GM12878 (cell line): Measurements from ENCODE around the gene SYNPR. TPM values are rescaled to one million over a fixed set of nuclear protein-coding genes. Genes with fewer than 3 reads are reported as not detected.
A peak's percentile ranks its signal among the peaks of the same experiment; 100 is the strongest.

ENCODE experiments used
- ATAC-seq: fragments of 200-7000 bp; cut with Tn5 transposase; 3 replicates; pipeline ENCODE4 v1.9.1; 2020; ENCODE audit warnings: mild to moderate bottlenecking, moderate library complexity
- BruUV-seq: library from RNA; stranded (reverse); fragments of 400-500 nt; replicated peaks from 2 replicates; lab custom pipeline; 2021; lab: Mats Ljungman, UMichigan
- CTCF ChIA-PET: fragments of 300-600 bp; sonication (Branson Sonifier 250); formaldehyde crosslinking; extraction: SDS; loops from one replicate; lab custom pipeline; 2021; ENCODE audit warnings: inconsistent platforms; lab: Yijun Ruan, JAX
- POLR2A ChIA-PET: fragments of 350-600 bp; formaldehyde crosslinking; extraction: SDS; loops from one replicate; lab custom pipeline; 2021; ENCODE audit warnings: inconsistent platforms; lab: Charles Lee
- RAD21 ChIA-PET: fragments of 300-600 bp; sonication (Branson Sonifier 250); formaldehyde crosslinking; loops from one replicate; lab custom pipeline; 2023; ENCODE audit warnings: antibody characterized with exemption; ENCODE audit not compliant: unreplicated experiment; lab: Charles Lee
- SMC1A ChIA-PET: fragments of 300-600 bp; sonication (Branson Sonifier 250); formaldehyde crosslinking; loops from one replicate; lab custom pipeline; 2023; ENCODE audit not compliant: unreplicated experiment, uncharacterized antibody; lab: Charles Lee
- DNase-seq: peaks from one replicate; pipeline ENCODE4 v3.0.0-alpha.2; 2011; ENCODE audit warnings: low read depth, low spot score
- FAIRE-seq: peaks from 3 replicates; lab custom pipeline; 2011; peaks lifted over from hg19 to GRCh38; lab: Jason Lieb, UNC
- H2AFZ ChIP-seq: 2 replicates; pipeline ENCODE4 v1.6.0; 2011; ENCODE audit warnings: low read depth, low read length, control low read depth; ENCODE audit not compliant: control insufficient read depth
- H3K27ac ChIP-seq: 2 replicates; pipeline ENCODE4 v1.5.1; 2011; ENCODE audit warnings: control low read depth; ENCODE audit not compliant: control insufficient read depth, insufficient read depth
- H3K27me3 ChIP-seq, 2 experiments: replicated peaks in 1 of 2; 2 replicates each; pipeline versions ENCODE4 v1.6.0 to v1.6.1; 2011; ENCODE audit warnings: low read length in 1 of 2; ENCODE audit not compliant: control insufficient read depth in 2 of 2, insufficient read depth in 2 of 2
- H3K36me3 ChIP-seq, 2 experiments: 2 replicates each; pipeline ENCODE4 v1.5.1; 2011; ENCODE audit warnings: low read length in 1 of 2; ENCODE audit not compliant: control insufficient read depth in 2 of 2, insufficient read depth in 2 of 2
- H3K4me1 ChIP-seq: 2 replicates; pipeline ENCODE4 v1.6.1; 2011; ENCODE audit warnings: mild to moderate bottlenecking, low read length, moderate library complexity, mixed read lengths; ENCODE audit not compliant: control insufficient read depth, insufficient read depth
- H3K4me2 ChIP-seq: 2 replicates; pipeline ENCODE4 v1.6.0; 2011; ENCODE audit warnings: control low read depth; ENCODE audit not compliant: control insufficient read depth, insufficient read depth
- H3K4me3 ChIP-seq: fragments of 200-600 bp; sonication (generic); 2 replicates; pipeline ENCODE4 v1.5.1; 2016
- H3K79me2 ChIP-seq: 2 replicates; pipeline ENCODE4 v1.6.0; 2011; ENCODE audit warnings: low read length; ENCODE audit not compliant: control insufficient read depth, insufficient read depth
- H3K9ac ChIP-seq: 2 replicates; pipeline ENCODE4 v1.8.0; 2011; ENCODE audit warnings: low read length, control low read depth, mixed read lengths; ENCODE audit not compliant: control insufficient read depth, insufficient read depth
- H3K9me3 ChIP-seq: replicated peaks from 3 replicates; pipeline ENCODE4 v1.5.1; 2011; ENCODE audit warnings: mild to moderate bottlenecking, low read length; ENCODE audit not compliant: control insufficient read depth, insufficient read depth
- H4K20me1 ChIP-seq: 2 replicates; pipeline ENCODE4 v1.6.0; 2011; ENCODE audit not compliant: control insufficient read depth, insufficient read depth
- EED ChIP-seq: sonication (generic); IDR thresholded peaks from 2 replicates; pipeline ENCODE4 v1.6.1; 2016; ENCODE audit warnings: antibody characterized with exemption, low read depth
- GATAD2B ChIP-seq: fragments of 450-650 bp; conservative IDR thresholded peaks from 2 replicates; pipeline ENCODE4 v1.6.1; 2017; ENCODE audit warnings: low read depth, mild to moderate bottlenecking, moderate library complexity
- HDAC2 ChIP-seq: fragments of 200-600 bp; sonication (generic); IDR thresholded peaks from 2 replicates; pipeline ENCODE4 v1.6.1; 2017
- IKZF2 ChIP-seq, 2 experiments: fragments of 450-650 bp; IDR thresholded peaks; 2 replicates each; pipeline ENCODE4 v1.6.1; 2017; ENCODE audit warnings: mild to moderate bottlenecking in 2 of 2, moderate library complexity in 2 of 2
- JUNB ChIP-seq: IDR thresholded peaks from 2 replicates; pipeline ENCODE4 v1.6.1; 2016; ENCODE audit warnings: antibody characterized with exemption, mild to moderate bottlenecking
- JUND ChIP-seq: IDR thresholded peaks from 2 replicates; pipeline ENCODE4 v1.6.1; 2012; ENCODE audit warnings: low read depth, mild to moderate bottlenecking, low read length, improper control_type of control experiment, moderate library complexity
- MYC ChIP-seq: IDR thresholded peaks from 2 replicates; pipeline ENCODE4 v1.6.1; 2011; ENCODE audit warnings: mild to moderate bottlenecking, low read length, moderate library complexity, inconsistent platforms; ENCODE audit not compliant: insufficient read depth, insufficient replicate concordance, insufficient read length, severe bottlenecking
- PML ChIP-seq: IDR thresholded peaks from 2 replicates; pipeline ENCODE4 v1.6.1; 2012; ENCODE audit warnings: low read length, inconsistent platforms
- RCOR1 ChIP-seq: conservative IDR thresholded peaks from 2 replicates; pipeline ENCODE4 v1.6.1; 2012; ENCODE audit warnings: low read depth, low read length, improper control_type of control experiment
- RUNX3 ChIP-seq: IDR thresholded peaks from 2 replicates; pipeline ENCODE4 v1.6.1; 2012; ENCODE audit warnings: low read length, inconsistent platforms
- SMARCA5 ChIP-seq: fragments of 450-650 bp; IDR thresholded peaks from 2 replicates; pipeline ENCODE4 v1.6.1; 2017; ENCODE audit warnings: mild to moderate bottlenecking
- ZNF24 ChIP-seq: fragments of 450-650 bp; IDR thresholded peaks from 2 replicates; pipeline ENCODE4 v1.6.1; 2017; ENCODE audit warnings: antibody characterized with exemption, mild to moderate bottlenecking
- ZNF274 ChIP-seq: IDR thresholded peaks from one replicate; pipeline ENCODE4 v1.8.0; 2011; ENCODE audit not compliant: insufficient read length, insufficient read depth
- WGBS: methylation state at CpG from one replicate; pipeline ENCODE4 v1.1.6; 2016; ENCODE audit warnings: low lambda C conversion rate; ENCODE audit not compliant: insufficient replicate concordance, insufficient coverage; ENCODE audit errors: missing lambda C conversion rate; 5-methylcytosine and 5-hydroxymethylcytosine counted together
- in situ Hi-C: fragments of 300-500 bp; cut with MboI; formaldehyde crosslinking; loops from 9 replicates; pipeline ENCODE4 v1.14.3; 2018; ENCODE audit warnings: mixed read lengths
- intact Hi-C: fragments of 100-400 bp; cut with micrococcal nuclease; formaldehyde crosslinking; loops from one replicate; pipeline ENCODE4 v1.14.2; 2022; ENCODE audit not compliant: unreplicated experiment
- polyA plus RNA-seq, 11 experiments: library from polyadenylated mRNA; depleted of rRNA in 4 of 11; unstranded in 6 of 11; stranded (reverse) in 5 of 11; fragments of >200 nt; fragmentation: Nextera tagmentation in 4 of 11; fragmentation: Illumina TruSeq in 1 of 11; extraction: Ambion mirVana in 4 of 11; extraction: Trizol in 1 of 11; gene quantifications; 1 replicate in 1 of 11; 2 replicates in 10 of 11; pipeline versions ENCODE4 v1.2.1 to v1.2.3, GENCODE V29; 2011 to 2016; ENCODE audit warnings: inconsistent platforms in 2 of 11, missing spikeins in 2 of 11, low read depth in 1 of 11
- total RNA-seq, 4 experiments: library from RNA; depleted of rRNA in 3 of 4; stranded (reverse); fragments of >200 nt in 3 of 4; fragmentation: Illumina TruSeq in 1 of 4; extraction: Trizol in 1 of 4; gene quantifications; 2 replicates each; pipeline versions ENCODE4 v1.2.1 to v1.2.3, GENCODE V29; 2013 to 2021
- TF ChIP-seq, protein P1 (sequence below): IDR thresholded peaks from 2 replicates; pipeline ENCODE4 v1.6.1; 2011; ENCODE audit warnings: low read depth, mild to moderate bottlenecking, low read length, moderate library complexity, borderline replicate concordance; ENCODE audit errors: extremely low read depth
- TF ChIP-seq, protein P2 (sequence below): fragments of 450-650 bp; IDR thresholded peaks from 2 replicates; pipeline ENCODE4 v1.6.1; 2017; ENCODE audit warnings: mild to moderate bottlenecking, low read depth, inconsistent platforms; ENCODE audit not compliant: poor library complexity, severe bottlenecking
- TF ChIP-seq, protein P3 (sequence below): fragments of 450-650 bp; IDR thresholded peaks from 2 replicates; pipeline ENCODE4 v1.6.1; 2017; ENCODE audit warnings: borderline replicate concordance

The SYNPR gene
- total and polyA plus RNA-seq, 10 of the 15 experiments (the other 5 are each of a cell fraction or from before 2014, with no cell fraction given): not detected

DNA sequence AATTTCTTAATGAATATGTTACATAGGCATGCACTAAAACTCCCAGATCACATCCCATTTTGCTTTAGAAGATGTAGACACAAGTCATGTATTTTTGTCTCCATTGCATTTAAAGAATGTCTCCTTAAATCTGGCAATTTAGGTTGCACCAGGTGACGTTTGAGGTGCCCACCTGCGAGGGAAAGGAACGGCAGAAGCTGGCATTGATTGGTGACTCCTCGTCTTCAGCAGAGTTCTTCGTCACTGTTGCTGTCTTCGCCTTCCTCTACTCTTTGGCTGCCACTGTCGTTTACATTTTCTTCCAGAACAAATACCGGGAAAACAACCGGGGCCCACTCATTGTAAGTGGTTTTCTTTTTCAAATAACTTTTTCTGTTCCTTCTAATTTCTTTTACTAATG lies 278.3 kb downstream of the SYNPR start:
- Histone ChIP-seq H4K20me1 (no peaks in the 10 kb centered on the region), H3K79me2 (no peaks in the 10 kb centered on the region), H3K9me3 (no peaks in the 10 kb centered on the region), H3K4me2 (no peak overlapping the region)
- RAD21 ChIA-PET: no interaction called here
- WGBS: 22% methylated on average over 9 of the region's 9 CpGs
- DNase-seq: no peak
- TF ChIP-seq JUND (no peak), PML (no peak)
- TF ChIP-seq, all 136 proteins: peak for 0
- no peaks in the 10 kb centered on the region for H3K4me1 ChIP-seq
- H3K4me3 ChIP-seq: no peak overlapping the region
- ChIA-PET POLR2A (no interaction called here), CTCF (interaction anchor here (0.6 kb wide), 1 partner anchor 126 kb away, joined by 3 read pairs; no protein-coding TSS in a partner anchor), SMC1A (interaction anchor here (0.9 to 1.5 kb wide), 2 partner anchors 11 to 17 kb away, joined by 3 read pairs; no protein-coding TSS in a partner anchor)
- intact Hi-C loops (no loop called here), in situ Hi-C loops (no loop called here)
- FAIRE-seq (no peak), ATAC-seq (no peak)
- H3K36me3 ChIP-seq: no peaks in the 10 kb centered on the region
- H3K27ac ChIP-seq: no peak overlapping the region
- H2AFZ ChIP-seq: no peak overlapping the region
- no peaks in the 10 kb centered on the region for H3K27me3 ChIP-seq
- BruUV-seq: no TSS peak
- no peak overlapping the region for H3K9ac ChIP-seq

DNA sequence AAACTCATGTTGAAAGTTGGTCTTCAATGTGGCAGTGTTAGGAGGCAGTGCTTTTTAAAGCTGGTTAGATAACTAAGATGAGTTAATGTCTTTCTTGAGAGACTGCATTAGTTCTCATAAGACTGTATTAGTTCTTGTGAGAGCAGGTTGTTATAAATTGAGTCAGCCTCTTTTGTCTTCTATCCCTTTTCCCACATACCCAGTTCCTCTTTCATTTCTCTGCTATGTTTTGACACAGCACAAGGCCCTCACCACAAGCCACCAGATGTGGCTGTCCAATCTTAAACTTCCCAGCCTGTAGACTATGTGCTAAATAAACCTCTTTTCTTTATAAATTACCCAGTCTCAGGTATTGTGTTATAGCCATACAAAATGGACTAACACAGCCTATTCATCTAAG lies 279.8 kb downstream of the SYNPR start:
- peak; percentile 57 for ATAC-seq
- in situ Hi-C loops: no loop called here
- CTCF ChIA-PET: no interaction called here
- TF ChIP-seq MYC (no peak), ZNF274 (no peak), RCOR1 (no peak), EED (peak; percentile 25; the same call in 1 of the 2 replicates), SMARCA5 (no peak), HDAC2 (no peak), JUNB (peak; percentile 23; the same call in 1 of the 2 replicates), RUNX3 (peak; percentile 41; the same call in 1 of the 2 replicates), ZNF24 (peak; percentile 64; the same call in 1 of the 2 replicates), GATAD2B (no peak), IKZF2 (IDR thresholded peaks at IDR 0.05) (peak; percentile 44 to 58)
- TF ChIP-seq, protein P1, sequence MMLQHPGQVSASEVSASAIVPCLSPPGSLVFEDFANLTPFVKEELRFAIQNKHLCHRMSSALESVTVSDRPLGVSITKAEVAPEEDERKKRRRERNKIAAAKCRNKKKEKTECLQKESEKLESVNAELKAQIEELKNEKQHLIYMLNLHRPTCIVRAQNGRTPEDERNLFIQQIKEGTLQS: no peak
- TF ChIP-seq, protein P2, sequence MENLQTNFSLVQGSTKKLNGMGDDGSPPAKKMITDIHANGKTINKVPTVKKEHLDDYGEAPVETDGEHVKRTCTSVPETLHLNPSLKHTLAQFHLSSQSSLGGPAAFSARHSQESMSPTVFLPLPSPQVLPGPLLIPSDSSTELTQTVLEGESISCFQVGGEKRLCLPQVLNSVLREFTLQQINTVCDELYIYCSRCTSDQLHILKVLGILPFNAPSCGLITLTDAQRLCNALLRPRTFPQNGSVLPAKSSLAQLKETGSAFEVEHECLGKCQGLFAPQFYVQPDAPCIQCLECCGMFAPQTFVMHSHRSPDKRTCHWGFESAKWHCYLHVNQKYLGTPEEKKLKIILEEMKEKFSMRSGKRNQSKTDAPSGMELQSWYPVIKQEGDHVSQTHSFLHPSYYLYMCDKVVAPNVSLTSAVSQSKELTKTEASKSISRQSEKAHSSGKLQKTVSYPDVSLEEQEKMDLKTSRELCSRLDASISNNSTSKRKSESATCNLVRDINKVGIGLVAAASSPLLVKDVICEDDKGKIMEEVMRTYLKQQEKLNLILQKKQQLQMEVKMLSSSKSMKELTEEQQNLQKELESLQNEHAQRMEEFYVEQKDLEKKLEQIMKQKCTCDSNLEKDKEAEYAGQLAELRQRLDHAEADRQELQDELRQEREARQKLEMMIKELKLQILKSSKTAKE: no peak
- TF ChIP-seq, protein P3, sequence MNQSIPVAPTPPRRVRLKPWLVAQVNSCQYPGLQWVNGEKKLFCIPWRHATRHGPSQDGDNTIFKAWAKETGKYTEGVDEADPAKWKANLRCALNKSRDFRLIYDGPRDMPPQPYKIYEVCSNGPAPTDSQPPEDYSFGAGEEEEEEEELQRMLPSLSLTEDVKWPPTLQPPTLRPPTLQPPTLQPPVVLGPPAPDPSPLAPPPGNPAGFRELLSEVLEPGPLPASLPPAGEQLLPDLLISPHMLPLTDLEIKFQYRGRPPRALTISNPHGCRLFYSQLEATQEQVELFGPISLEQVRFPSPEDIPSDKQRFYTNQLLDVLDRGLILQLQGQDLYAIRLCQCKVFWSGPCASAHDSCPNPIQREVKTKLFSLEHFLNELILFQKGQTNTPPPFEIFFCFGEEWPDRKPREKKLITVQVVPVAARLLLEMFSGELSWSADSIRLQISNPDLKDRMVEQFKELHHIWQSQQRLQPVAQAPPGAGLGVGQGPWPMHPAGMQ: no peak

More for the DNA sequence above, 279.8 kb downstream of the SYNPR start:
- H3K9ac ChIP-seq: no peak overlapping the region
- no peaks in the 10 kb centered on the region for H3K4me1 ChIP-seq
- no peaks in the 10 kb centered on the region for H3K9me3 ChIP-seq
- intact Hi-C loops: no loop called here
- no peak overlapping the region for H3K4me2 ChIP-seq
- POLR2A ChIA-PET: no interaction called here
- no peaks in the 10 kb centered on the region for H4K20me1 ChIP-seq
- H3K27ac ChIP-seq: no peak overlapping the region
- no TSS peak for BruUV-seq
- no peaks in the 10 kb centered on the region for H3K36me3 ChIP-seq
- no peak for FAIRE-seq
- SMC1A ChIA-PET: no interaction called here
- DNase-seq: peak; percentile 17
- no peak overlapping the region for H2AFZ ChIP-seq
- H3K27me3 ChIP-seq: no peaks in the 10 kb centered on the region
- no peak overlapping the region for H3K4me3 ChIP-seq
- H3K79me2 ChIP-seq: no peaks in the 10 kb centered on the region
- RAD21 ChIA-PET: no interaction called here
